ENCODE measurements around the gene UVRAG.
"Not testable (repeated sequence)": the region's sequence is repeated elsewhere in the genome, so short reads cannot be mapped to it uniquely, and the experiment has no call there.

Gene UVRAG

DNA sequence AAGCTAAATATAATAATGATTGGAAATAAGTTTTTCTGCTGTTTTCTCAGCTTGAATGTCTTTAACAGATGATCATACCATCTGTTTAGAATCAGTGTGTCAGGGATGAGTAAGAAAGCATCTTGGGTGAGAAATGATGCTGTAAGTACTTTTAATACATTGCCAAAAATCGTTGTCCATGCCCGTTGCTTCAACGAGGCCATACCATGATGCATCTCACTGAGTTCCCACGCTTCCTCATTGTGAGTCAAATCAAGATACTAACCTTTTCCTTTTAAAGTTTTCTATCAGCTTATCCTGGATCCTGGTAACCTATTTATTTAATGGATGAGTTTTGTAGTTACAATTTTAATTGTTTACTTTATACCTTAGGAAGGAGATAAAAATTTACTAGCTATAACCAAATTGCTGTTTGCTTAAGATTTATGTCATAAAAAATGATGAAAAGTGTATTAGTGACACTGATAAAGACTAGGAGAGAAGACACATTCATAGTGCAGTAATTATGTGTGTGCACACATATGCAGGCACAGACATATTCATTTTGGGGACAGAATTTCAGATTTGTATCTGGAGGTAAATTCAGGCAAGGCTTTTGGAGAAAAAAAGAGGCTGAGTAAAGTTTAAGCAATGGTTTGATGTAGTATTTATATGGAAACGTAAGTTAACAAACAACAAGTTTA, 154.8 kb downstream of the UVRAG start:
- no peak for DNase-seq

DNA sequence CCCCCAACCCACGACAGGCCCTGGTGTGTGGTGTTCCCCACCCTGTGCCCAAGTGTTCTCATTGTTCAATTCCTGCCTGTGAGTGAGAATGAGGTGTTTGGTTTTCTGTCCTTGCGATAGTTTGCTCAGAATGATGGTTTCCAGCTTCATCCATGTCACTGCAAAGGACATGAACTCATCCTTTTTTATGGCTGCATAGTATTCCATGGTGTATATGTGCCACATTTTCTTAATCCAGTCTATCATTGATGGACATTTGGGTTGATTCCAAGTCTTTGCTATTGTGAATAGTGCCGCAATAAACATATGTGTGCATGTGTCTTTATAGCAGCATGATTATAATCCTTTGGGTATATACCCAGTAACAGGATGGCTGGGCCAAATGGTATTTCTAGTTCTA, 158.7 kb downstream of the UVRAG start:
- H3K27me3 ChIP-seq; H3K4me3 ChIP-seq (ENCODE audit: low read depth, low read length); H3K36me3 ChIP-seq; H3K4me1 ChIP-seq; H3K9me3 ChIP-seq; DNase-seq: not testable (repeated sequence)

More for the DNA sequence above, 154.8 kb downstream of the UVRAG start:
- 0 out of 2 replicates have a peak, but pooled peaks cover 3% of the 10 kb centered on the region for H3K9me3 ChIP-seq
- H3K4me3 ChIP-seq (ENCODE audit: low read depth, low read length): no peak overlapping the region
- TF ChIP-seq, protein P1, sequence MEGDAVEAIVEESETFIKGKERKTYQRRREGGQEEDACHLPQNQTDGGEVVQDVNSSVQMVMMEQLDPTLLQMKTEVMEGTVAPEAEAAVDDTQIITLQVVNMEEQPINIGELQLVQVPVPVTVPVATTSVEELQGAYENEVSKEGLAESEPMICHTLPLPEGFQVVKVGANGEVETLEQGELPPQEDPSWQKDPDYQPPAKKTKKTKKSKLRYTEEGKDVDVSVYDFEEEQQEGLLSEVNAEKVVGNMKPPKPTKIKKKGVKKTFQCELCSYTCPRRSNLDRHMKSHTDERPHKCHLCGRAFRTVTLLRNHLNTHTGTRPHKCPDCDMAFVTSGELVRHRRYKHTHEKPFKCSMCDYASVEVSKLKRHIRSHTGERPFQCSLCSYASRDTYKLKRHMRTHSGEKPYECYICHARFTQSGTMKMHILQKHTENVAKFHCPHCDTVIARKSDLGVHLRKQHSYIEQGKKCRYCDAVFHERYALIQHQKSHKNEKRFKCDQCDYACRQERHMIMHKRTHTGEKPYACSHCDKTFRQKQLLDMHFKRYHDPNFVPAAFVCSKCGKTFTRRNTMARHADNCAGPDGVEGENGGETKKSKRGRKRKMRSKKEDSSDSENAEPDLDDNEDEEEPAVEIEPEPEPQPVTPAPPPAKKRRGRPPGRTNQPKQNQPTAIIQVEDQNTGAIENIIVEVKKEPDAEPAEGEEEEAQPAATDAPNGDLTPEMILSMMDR (IDR thresholded peaks at IDR 0.05; ENCODE audit: low read depth, low read length): no peak
- no peaks in the 10 kb centered on the region for H3K27me3 ChIP-seq
- no peaks in the 10 kb centered on the region for H3K4me1 ChIP-seq
- H3K36me3 ChIP-seq: no peaks in the 10 kb centered on the region

GRCh38 chr11:75979075-75979474, 164.1 kb downstream of the UVRAG start:
- not testable (repeated sequence) for H3K36me3 ChIP-seq; H3K4me1 ChIP-seq; H3K9me3 ChIP-seq; H3K4me3 ChIP-seq (ENCODE audit: low read depth, low read length); H3K27me3 ChIP-seq; DNase-seq

- not testable (repeated sequence) for H3K4me3 ChIP-seq (ENCODE audit: low read depth, low read length); H3K4me1 ChIP-seq; DNase-seq
These were observed 164.5 kb downstream of the UVRAG start for GRCh38 chr11:75979479-75980027.

DNA sequence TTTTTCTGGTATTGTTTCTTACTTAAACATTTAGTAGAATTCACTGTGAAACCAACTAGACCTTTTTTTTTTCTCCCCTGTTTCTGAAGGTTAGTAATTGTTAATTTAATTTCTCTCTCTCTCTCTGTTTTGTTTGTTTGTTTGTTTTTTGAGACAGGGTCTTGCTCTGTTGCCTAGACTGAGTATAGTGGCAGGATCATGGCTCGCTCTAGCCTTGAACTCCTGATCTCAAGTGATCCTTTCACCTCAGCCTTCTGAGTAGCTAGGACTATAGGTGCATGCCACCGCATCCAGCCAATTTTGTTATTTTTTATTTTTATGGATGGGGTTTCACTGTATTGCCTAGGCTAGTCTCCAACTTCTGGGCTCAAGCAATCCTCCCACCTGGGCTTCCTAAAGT, 165.0 kb downstream of the UVRAG start:
- Histone ChIP-seq H3K4me1 (no peaks in the 10 kb centered on the region), H3K4me3 (ENCODE audit: low read depth, low read length) (no peak overlapping the region), H3K27me3 (no peaks in the 10 kb centered on the region), H3K36me3 (no peaks in the 10 kb centered on the region), H3K9me3 (no peaks in the 10 kb centered on the region)
- no peak for DNase-seq
- TF ChIP-seq, protein P1 (IDR thresholded peaks at IDR 0.05; ENCODE audit: low read depth, low read length): no peak

More at GRCh38 chr11:75979479-75980027, 164.5 kb downstream of the UVRAG start:
- not testable (repeated sequence) for H3K9me3 ChIP-seq, H3K36me3 ChIP-seq, H3K27me3 ChIP-seq

- no peak for DNase-seq
- Histone ChIP-seq H3K4me1 (no peaks in the 10 kb centered on the region), H3K4me3 (ENCODE audit: low read depth, low read length) (no peak overlapping the region), H3K9me3 (no peaks in the 10 kb centered on the region), H3K36me3 (no peaks in the 10 kb centered on the region), H3K27me3 (no peaks in the 10 kb centered on the region)
- TF ChIP-seq, protein P1 (IDR thresholded peaks at IDR 0.05; ENCODE audit: low read depth, low read length): no peak
These were observed 166.5 kb downstream of the UVRAG start for GRCh38 chr11:75981546-75981945.

- Histone ChIP-seq H3K4me3 (ENCODE audit: low read depth, low read length) (no peak overlapping the region), H3K9me3 (no peaks in the 10 kb centered on the region), H3K27me3 (no peaks in the 10 kb centered on the region), H3K4me1 (no peaks in the 10 kb centered on the region), H3K36me3 (no peaks in the 10 kb centered on the region)
- TF ChIP-seq, protein P1 (IDR thresholded peaks at IDR 0.05; ENCODE audit: low read depth, low read length): no peak
- DNase-seq: no peak
These were observed 167.3 kb downstream of the UVRAG start for GRCh38 chr11:75982309-75982708.
